Neural cell (in vitro differentiated cells): Measurements from ENCODE around the gene ESX1. TPM values are rescaled to one million over a fixed set of nuclear protein-coding genes. Genes with fewer than 3 reads are reported as not detected.

Source experiments
- H2AFZ ChIP-seq: fragments of 200-600, 300-800 bp; sonication (generic), shearing (Covaris generic); 2 replicates; pipeline ENCODE4 v1.6.0; 2014; ENCODE audit warnings: low read depth, mild to moderate bottlenecking, antibody characterized with exemption, low read length, moderate library complexity
- H3F3A ChIP-seq: fragments of 200-600 bp; shearing (Covaris generic); 2 replicates; pipeline ENCODE4 v1.6.1; 2016; ENCODE audit warnings: mild to moderate bottlenecking, moderate library complexity, mixed read lengths, antibody characterized with exemption, low read length; ENCODE audit not compliant: insufficient read depth, poor library complexity, severe bottlenecking
- H3K27ac ChIP-seq: fragments of 200-600, 300-800 bp; sonication (generic), shearing (Covaris generic); 2 replicates; pipeline ENCODE4 v1.5.1; 2014; ENCODE audit warnings: mild to moderate bottlenecking, low read length, moderate library complexity
- H3K27me3 ChIP-seq: fragments of 300-800, 200-600 bp; sonication (generic), shearing (Covaris generic); 2 replicates; pipeline ENCODE4 v1.6.0; 2014; ENCODE audit warnings: mild to moderate bottlenecking, low read depth, low read length, moderate library complexity; ENCODE audit not compliant: insufficient read depth
- H3K36me3 ChIP-seq: fragments of 300-800, 200-600 bp; sonication (generic), shearing (Covaris generic); 2 replicates; pipeline ENCODE4 v1.5.1; 2014; ENCODE audit warnings: mild to moderate bottlenecking, antibody characterized with exemption, low read length, moderate library complexity; ENCODE audit not compliant: insufficient read depth
- H3K4me2 ChIP-seq: fragments of 300-800, 200-600 bp; sonication (generic), shearing (Covaris generic); 2 replicates; pipeline ENCODE4 v1.6.0; 2014; ENCODE audit warnings: mild to moderate bottlenecking, low read length
- H3K4me3 ChIP-seq: fragments of 300-800, 200-600 bp; sonication (generic), shearing (Covaris generic); 2 replicates; pipeline ENCODE4 v1.5.1; 2014; ENCODE audit warnings: mild to moderate bottlenecking, low read length, moderate library complexity
- H3K79me2 ChIP-seq: fragments of 200-600 bp; shearing (Covaris generic); replicated peaks from 2 replicates; pipeline ENCODE4 v1.6.0; 2014; ENCODE audit warnings: mild to moderate bottlenecking, low read length, moderate library complexity; ENCODE audit not compliant: insufficient read depth
- H3K9ac ChIP-seq: fragments of 300-800, 200-600 bp; sonication (generic), shearing (Covaris generic); 2 replicates; pipeline ENCODE4 v1.6.1; 2016; ENCODE audit warnings: mild to moderate bottlenecking, low read length, mixed read lengths
- H3K9me2 ChIP-seq: fragments of 200-600 bp; shearing (Covaris generic); 2 replicates; pipeline ENCODE4 v1.6.1; 2016; ENCODE audit warnings: mild to moderate bottlenecking, low read length, mixed read lengths; ENCODE audit not compliant: insufficient read depth
- H3K9me3 ChIP-seq: fragments of 200-600, 300-800 bp; sonication (generic), shearing (Covaris generic); 2 replicates; pipeline ENCODE4 v1.6.1; 2016; ENCODE audit warnings: mild to moderate bottlenecking, mixed run types, low read length, moderate library complexity, mixed read lengths
- H4K20me1 ChIP-seq: fragments of 200-600 bp; shearing (Covaris generic); 2 replicates; pipeline ENCODE4 v1.6.1; 2016; ENCODE audit warnings: mild to moderate bottlenecking, mixed run types; ENCODE audit not compliant: insufficient read depth
- EP300 ChIP-seq: fragments of 450-650 bp; conservative IDR thresholded peaks from 2 replicates; pipeline ENCODE4 v1.6.1; 2014; ENCODE audit warnings: antibody characterized with exemption, mild to moderate bottlenecking, moderate library complexity; ENCODE audit not compliant: poor library complexity, severe bottlenecking
- EZH2 ChIP-seq: fragments of 200-600, 300-800 bp; shearing (Covaris generic), sonication (generic); IDR thresholded peaks from 2 replicates; pipeline ENCODE4 v1.6.1; 2014; ENCODE audit warnings: antibody characterized with exemption, low read length, borderline replicate concordance, mild to moderate bottlenecking; ENCODE audit not compliant: insufficient read depth, poor library complexity, severe bottlenecking
- MXI1 ChIP-seq: fragments of 450-650 bp; conservative IDR thresholded peaks from 2 replicates; pipeline ENCODE4 v1.6.1; 2014; ENCODE audit warnings: antibody characterized with exemption, mild to moderate bottlenecking; ENCODE audit not compliant: poor library complexity, severe bottlenecking
- POLR2AphosphoS5 ChIP-seq: IDR thresholded peaks from 2 replicates; pipeline ENCODE4 v1.6.1; 2012
- RAD21 ChIP-seq: fragments of 450-650 bp; conservative IDR thresholded peaks from 2 replicates; pipeline ENCODE4 v1.6.1; 2014; ENCODE audit warnings: antibody characterized with exemption, mild to moderate bottlenecking, moderate library complexity
- SMC3 ChIP-seq: fragments of 450-650 bp; conservative IDR thresholded peaks from 2 replicates; pipeline ENCODE4 v1.6.1; 2014; ENCODE audit warnings: antibody characterized with exemption, mild to moderate bottlenecking, moderate library complexity; ENCODE audit not compliant: poor library complexity
- TAF1 ChIP-seq: IDR thresholded peaks from 2 replicates; pipeline ENCODE4 v1.6.1; 2012; ENCODE audit warnings: low read depth
- polyA plus RNA-seq: library from polyadenylated mRNA; depleted of rRNA; stranded (reverse); fragments of >200 nt; gene quantifications from 2 replicates; pipeline ENCODE4 v1.2.3, GENCODE V29; 2014
- TF ChIP-seq, protein P1 (sequence below): IDR thresholded peaks from 2 replicates; pipeline ENCODE4 v1.6.1; 2012; ENCODE audit warnings: borderline replicate concordance
- TF ChIP-seq, protein P2 (sequence below): fragments of 450-650 bp; IDR thresholded peaks from 2 replicates; pipeline ENCODE4 v1.5.1; 2014; ENCODE audit warnings: antibody characterized with exemption, mild to moderate bottlenecking, moderate library complexity; ENCODE audit not compliant: poor library complexity, severe bottlenecking

Gene ESX1
- polyA plus RNA-seq, 1 donor from 2014 or later, result not detected

DNA sequence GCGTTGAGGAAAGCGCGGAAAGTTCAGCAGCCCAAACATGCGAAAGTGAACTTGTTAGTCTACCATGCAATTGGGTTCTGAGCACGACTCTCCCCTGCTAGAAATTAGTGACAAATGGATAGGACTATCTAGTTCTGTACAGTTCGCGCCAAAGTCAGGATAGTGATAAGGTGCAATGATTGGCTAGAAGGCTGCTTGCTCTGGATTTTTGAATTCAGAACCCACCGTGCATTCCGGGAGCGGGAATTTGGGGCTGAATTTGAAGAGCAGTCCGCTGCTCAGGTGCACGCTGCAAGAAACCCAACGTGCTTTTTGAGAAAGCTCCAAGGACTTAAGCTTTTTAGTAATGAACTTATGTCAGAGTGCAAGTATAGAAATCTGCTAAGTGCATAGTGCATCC lies 732 bp upstream of the ESX1 start:
- no peaks in the 10 kb centered on the region for H3K9me2 ChIP-seq
- no peak overlapping the region for H2AFZ ChIP-seq
- no peak overlapping the region for H3K4me2 ChIP-seq
- no peaks in the 10 kb centered on the region for H3K9me3 ChIP-seq
- H4K20me1 ChIP-seq, result no peaks in the 10 kb centered on the region
- no peak overlapping the region for H3K27ac ChIP-seq
- no peak overlapping the region for H3K4me3 ChIP-seq
- no peaks in the 10 kb centered on the region for H3K79me2 ChIP-seq
- H3K9ac ChIP-seq, result no peak overlapping the region
- peaks cover 67% of the 10 kb centered on the region for H3K27me3 ChIP-seq
- H3K36me3 ChIP-seq, result no peaks in the 10 kb centered on the region
- no peaks in the 10 kb centered on the region for H3F3A ChIP-seq
- TF ChIP-seq RAD21, result no peak
- TF ChIP-seq EP300, result no peak
- TF ChIP-seq, protein P1, sequence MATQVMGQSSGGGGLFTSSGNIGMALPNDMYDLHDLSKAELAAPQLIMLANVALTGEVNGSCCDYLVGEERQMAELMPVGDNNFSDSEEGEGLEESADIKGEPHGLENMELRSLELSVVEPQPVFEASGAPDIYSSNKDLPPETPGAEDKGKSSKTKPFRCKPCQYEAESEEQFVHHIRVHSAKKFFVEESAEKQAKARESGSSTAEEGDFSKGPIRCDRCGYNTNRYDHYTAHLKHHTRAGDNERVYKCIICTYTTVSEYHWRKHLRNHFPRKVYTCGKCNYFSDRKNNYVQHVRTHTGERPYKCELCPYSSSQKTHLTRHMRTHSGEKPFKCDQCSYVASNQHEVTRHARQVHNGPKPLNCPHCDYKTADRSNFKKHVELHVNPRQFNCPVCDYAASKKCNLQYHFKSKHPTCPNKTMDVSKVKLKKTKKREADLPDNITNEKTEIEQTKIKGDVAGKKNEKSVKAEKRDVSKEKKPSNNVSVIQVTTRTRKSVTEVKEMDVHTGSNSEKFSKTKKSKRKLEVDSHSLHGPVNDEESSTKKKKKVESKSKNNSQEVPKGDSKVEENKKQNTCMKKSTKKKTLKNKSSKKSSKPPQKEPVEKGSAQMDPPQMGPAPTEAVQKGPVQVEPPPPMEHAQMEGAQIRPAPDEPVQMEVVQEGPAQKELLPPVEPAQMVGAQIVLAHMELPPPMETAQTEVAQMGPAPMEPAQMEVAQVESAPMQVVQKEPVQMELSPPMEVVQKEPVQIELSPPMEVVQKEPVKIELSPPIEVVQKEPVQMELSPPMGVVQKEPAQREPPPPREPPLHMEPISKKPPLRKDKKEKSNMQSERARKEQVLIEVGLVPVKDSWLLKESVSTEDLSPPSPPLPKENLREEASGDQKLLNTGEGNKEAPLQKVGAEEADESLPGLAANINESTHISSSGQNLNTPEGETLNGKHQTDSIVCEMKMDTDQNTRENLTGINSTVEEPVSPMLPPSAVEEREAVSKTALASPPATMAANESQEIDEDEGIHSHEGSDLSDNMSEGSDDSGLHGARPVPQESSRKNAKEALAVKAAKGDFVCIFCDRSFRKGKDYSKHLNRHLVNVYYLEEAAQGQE, result no peak
- TF ChIP-seq, protein P2, sequence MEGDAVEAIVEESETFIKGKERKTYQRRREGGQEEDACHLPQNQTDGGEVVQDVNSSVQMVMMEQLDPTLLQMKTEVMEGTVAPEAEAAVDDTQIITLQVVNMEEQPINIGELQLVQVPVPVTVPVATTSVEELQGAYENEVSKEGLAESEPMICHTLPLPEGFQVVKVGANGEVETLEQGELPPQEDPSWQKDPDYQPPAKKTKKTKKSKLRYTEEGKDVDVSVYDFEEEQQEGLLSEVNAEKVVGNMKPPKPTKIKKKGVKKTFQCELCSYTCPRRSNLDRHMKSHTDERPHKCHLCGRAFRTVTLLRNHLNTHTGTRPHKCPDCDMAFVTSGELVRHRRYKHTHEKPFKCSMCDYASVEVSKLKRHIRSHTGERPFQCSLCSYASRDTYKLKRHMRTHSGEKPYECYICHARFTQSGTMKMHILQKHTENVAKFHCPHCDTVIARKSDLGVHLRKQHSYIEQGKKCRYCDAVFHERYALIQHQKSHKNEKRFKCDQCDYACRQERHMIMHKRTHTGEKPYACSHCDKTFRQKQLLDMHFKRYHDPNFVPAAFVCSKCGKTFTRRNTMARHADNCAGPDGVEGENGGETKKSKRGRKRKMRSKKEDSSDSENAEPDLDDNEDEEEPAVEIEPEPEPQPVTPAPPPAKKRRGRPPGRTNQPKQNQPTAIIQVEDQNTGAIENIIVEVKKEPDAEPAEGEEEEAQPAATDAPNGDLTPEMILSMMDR, result no peak
- TF ChIP-seq TAF1, result no peak
- TF ChIP-seq POLR2AphosphoS5, result no peak
- no peak for TF ChIP-seq MXI1
- TF ChIP-seq EZH2, result no peak
- TF ChIP-seq SMC3, result no peak

DNA sequence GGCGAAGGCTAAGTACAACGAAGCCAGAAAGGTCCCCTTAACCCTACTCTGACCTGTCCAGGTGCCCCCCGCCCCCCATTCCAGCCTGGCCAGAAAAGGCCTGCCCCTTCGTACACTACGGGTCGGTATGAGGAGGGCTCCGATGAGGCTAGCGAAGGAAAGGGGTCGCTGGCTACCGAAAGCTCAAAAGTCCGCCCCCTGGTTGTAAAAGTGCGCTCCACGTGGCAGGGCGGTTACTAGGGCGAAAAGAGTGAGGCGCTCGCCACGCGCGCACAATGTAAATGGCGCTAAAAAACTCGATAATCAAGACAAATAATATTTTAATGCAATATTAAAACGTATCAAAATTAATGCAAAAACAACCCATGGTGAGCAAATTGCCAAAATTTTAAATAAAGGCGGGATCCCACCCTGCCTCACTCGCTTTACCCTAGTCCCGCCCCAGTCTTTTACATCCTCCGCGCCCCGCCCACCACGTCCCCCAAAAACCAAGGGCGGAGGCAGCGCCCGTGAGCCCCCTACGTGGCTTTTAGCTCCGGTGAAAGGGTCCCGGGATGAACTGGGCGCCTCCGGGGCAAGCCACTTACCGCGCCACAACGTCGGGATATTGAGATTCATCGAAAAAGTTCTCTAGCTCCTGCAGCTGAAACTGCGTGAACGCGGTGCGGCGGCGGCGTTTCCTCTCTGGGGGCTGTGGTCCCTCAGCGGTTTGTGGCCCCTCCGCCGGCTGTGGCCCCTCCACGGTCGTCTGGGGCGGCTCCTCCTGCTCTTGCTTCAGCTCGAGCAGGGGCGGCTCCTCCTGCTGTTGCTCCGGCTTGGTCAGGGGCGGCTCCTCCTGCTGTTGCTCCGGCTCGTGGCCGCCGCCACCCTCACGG lies 929 bp downstream of the ESX1 start:
- Histone ChIP-seq H3K9ac (no peak overlapping the region), H3K9me3 (no peaks in the 10 kb centered on the region), H3K36me3 (no peaks in the 10 kb centered on the region), H3F3A (no peaks in the 10 kb centered on the region), H3K9me2 (no peaks in the 10 kb centered on the region), H3K4me2 (no peak overlapping the region), H3K27ac (no peak overlapping the region), H2AFZ (no peak overlapping the region), H3K79me2 (no peaks in the 10 kb centered on the region), H3K4me3 (peak overlapping the region; percentile 50), H3K27me3 (peaks cover 67% of the 10 kb centered on the region), H4K20me1 (no peaks in the 10 kb centered on the region)
- TF ChIP-seq POLR2AphosphoS5, result peak; percentile 16
- TF ChIP-seq, protein P1, result no peak
- TF ChIP-seq EZH2, result peak; percentile 28
